ENCODE measurements around the gene MEGF11.

MEGF11 gene

DNA sequence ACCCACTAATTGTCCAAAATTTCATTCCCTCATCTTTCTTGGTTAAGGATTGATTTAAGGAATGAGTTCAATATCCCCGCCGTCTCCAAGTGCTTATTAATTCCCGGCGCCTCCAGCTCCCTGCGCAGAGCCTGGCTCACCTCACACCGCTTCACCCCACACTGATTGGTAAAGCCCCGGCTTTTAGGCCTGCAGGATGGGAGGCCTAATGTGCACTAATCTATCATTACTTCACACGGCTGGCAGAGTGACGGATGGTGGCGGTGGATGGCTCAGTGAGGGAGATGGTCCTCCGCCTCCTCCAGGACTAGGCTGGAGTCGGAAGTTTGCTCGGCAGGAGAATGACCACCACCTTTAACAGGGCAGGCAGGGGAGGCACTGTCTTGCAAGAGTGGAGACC lies 81.7 kb downstream of the MEGF11 start:
- TF ChIP-seq, protein P1, sequence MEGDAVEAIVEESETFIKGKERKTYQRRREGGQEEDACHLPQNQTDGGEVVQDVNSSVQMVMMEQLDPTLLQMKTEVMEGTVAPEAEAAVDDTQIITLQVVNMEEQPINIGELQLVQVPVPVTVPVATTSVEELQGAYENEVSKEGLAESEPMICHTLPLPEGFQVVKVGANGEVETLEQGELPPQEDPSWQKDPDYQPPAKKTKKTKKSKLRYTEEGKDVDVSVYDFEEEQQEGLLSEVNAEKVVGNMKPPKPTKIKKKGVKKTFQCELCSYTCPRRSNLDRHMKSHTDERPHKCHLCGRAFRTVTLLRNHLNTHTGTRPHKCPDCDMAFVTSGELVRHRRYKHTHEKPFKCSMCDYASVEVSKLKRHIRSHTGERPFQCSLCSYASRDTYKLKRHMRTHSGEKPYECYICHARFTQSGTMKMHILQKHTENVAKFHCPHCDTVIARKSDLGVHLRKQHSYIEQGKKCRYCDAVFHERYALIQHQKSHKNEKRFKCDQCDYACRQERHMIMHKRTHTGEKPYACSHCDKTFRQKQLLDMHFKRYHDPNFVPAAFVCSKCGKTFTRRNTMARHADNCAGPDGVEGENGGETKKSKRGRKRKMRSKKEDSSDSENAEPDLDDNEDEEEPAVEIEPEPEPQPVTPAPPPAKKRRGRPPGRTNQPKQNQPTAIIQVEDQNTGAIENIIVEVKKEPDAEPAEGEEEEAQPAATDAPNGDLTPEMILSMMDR (IDR thresholded peaks at IDR 0.05; ENCODE audit: low read depth, low read length, missing control alignments) = no peak
- no peak for DNase-seq (ENCODE audit: low read depth)
- H3K4me3 ChIP-seq (ENCODE audit: low read depth, low read length) = no peak overlapping the region

DNA sequence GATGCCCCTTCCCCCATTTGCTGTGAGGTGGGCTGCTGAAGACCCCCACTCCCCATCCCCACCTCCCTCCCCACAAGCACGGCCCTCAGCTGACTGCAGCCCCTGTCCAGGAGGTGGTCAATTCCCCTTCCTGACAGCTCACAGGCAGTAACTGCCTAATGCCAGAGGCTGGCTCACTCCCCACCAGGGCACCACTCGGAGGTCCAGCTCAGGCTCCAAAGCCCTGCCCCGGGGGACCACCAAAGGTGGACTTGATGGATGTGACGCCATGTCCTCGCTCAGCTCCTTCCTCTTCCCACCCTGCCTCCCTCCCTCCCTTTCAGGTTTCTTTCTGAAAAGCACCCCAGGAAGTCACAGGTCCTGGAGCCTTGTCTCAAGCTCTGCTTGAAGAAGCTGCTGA lies 82.8 kb downstream of the MEGF11 start:
- H3K4me3 ChIP-seq (ENCODE audit: low read depth, low read length) = no peak overlapping the region
- TF ChIP-seq, protein P1 (IDR thresholded peaks at IDR 0.05; ENCODE audit: low read depth, low read length, missing control alignments) = no peak
- no peak for DNase-seq (ENCODE audit: low read depth)

DNA sequence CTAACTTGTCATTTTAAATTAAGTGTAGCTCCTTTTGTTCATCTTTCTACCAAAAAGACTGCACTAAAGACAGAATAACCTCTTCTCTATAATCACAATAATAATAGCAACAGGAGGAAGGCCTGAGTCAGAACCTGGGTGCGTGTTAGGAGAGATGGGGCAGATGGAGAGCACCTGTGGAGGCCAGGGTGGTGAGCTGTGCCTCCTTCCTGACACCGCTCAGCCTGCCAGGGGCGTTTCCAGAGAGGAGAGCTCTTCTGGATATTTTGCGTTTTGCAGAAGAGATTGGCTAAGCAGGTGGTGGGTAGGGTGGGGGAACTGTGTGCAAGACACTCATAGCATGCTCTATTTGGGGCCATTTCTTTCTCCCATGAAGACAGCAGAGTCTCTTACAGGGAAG lies 83.5 kb downstream of the MEGF11 start:
- TF ChIP-seq, protein P1 (IDR thresholded peaks at IDR 0.05; ENCODE audit: low read depth, low read length, missing control alignments) = no peak
- H3K4me3 ChIP-seq (ENCODE audit: low read depth, low read length) = no peak overlapping the region
- no peak for DNase-seq (ENCODE audit: low read depth)

DNA sequence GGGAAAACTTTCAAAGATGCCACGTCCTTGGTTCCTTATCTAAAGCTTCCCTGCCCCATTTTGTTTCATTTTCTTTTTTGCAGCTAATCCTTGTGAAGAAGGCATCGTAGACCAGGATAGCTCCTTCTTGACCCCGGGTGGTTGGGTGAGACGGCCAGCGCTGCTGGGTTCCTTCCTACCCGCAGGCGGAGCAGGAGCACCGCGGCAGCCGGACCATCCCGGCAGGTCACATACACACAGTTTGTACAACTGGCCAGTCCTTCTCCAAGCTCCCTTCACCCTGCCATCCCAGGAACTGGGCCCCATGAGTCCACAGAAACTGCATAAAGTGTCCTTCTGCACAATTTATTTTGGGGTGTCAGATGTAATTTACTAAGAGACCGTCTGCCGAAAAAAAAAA lies 83.9 kb downstream of the MEGF11 start:
- no peak overlapping the region for H3K4me3 ChIP-seq (ENCODE audit: low read depth, low read length)
- DNase-seq (ENCODE audit: low read depth) = no peak
- TF ChIP-seq, protein P1 (IDR thresholded peaks at IDR 0.05; ENCODE audit: low read depth, low read length, missing control alignments) = no peak

DNA sequence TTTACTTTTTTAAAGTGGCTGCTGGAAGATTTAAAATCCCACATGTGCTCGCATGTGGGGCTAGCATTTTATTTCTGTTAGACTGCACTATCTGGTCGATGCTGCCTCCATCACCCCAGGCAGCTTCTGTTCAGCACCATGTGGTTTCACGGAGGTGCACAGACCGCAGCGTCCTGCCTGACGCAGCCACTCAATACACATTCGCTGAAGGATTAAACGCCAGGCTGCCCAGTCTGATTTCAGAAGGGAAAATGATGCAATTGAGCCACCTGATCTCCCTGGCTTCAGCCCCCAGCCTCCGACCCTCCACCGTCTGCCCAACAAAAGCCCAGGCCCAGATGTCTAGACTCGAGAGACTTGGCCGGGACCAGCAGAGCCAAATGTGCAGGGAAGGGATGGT lies 84.5 kb downstream of the MEGF11 start:
- H3K4me3 ChIP-seq (ENCODE audit: low read depth, low read length) = no peak overlapping the region
- TF ChIP-seq, protein P1 (IDR thresholded peaks at IDR 0.05; ENCODE audit: low read depth, low read length, missing control alignments) = no peak
- no peak for DNase-seq (ENCODE audit: low read depth)

DNA sequence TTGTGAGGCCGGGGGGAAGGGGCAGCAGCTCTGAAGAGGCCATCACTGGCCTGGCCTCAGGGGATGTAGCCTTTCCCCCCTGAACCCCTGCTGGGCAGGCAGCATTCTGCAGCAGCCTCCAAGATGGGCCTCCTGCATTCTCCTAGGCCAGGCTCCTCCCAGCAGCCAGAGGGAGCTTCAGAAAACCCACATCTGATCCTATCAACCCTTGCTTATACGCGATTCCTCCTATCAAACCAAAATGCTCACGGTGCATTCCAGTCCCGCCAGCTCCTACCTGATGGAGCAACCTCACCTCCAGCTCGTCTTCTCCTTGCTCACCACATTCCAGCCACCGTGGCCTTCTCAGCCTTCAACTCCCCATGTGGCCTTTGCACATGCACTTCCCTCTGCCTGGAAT lies 85.7 kb downstream of the MEGF11 start:
- TF ChIP-seq, protein P1 (IDR thresholded peaks at IDR 0.05; ENCODE audit: low read depth, low read length, missing control alignments) = no peak
- H3K4me3 ChIP-seq (ENCODE audit: low read depth, low read length) = no peak overlapping the region
- DNase-seq (ENCODE audit: low read depth) = no peak

DNA sequence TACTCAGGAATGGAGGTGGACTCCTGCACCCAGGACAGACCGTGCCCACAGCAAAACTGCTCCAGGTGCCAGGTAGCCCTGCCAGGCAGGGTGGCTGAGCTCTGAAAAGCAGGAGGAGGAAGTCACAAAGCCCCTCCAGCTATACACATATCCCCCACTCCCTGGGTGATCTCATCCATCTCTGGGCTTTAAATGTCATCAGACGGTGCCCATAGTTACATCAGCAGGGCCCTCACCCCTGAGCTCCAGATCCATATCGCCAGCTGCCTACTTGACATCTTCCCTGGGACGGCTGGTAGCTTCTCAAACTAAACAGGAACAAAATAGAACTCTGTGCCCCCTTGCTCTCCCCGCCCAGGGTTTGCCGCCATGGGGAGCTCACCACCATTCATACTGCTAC lies 87.7 kb downstream of the MEGF11 start:
- no peak overlapping the region for H3K4me3 ChIP-seq (ENCODE audit: low read depth, low read length)
- TF ChIP-seq, protein P1 (IDR thresholded peaks at IDR 0.05; ENCODE audit: low read depth, low read length, missing control alignments) = no peak
- no peak for DNase-seq (ENCODE audit: low read depth)
